Germinal center (tissue), 1 donor: ENCODE measurements around the gene ZBTB17.
"Not testable (repeated sequence)": the region's sequence is repeated elsewhere in the genome, so short reads cannot be mapped to it uniquely, and the experiment has no call there.

Experiments used
- DNase-seq: peaks from one replicate; pipeline ENCODE4 v3.0.0; 2012; ENCODE audit warnings: mixed read lengths, low spot score

Gene ZBTB17

GRCh38 chr1:15975805-15976680 lies at the start of gene ZBTB17:
Gene ZBTB17 (minus strand): TSS chr1:15976101. CDS start chr1:15948495, 27,606 bp downstream.
- DNase-seq = peak; percentile 95

GRCh38 chr1:16023050-16023653 lies 47.3 kb upstream of the ZBTB17 start:
- DNase-seq = no peak

- DNase-seq = no peak
These were observed 46.5 kb upstream of the ZBTB17 start for GRCh38 chr1:16022393-16022792.

GRCh38 chr1:16021681-16022080 lies 45.8 kb upstream of the ZBTB17 start, which contains the start of gene CLCNKA:
Gene CLCNKA (plus strand): TSS chr1:16022036. CDS start chr1:16022620, 584 bp downstream.
- DNase-seq = no peak

GRCh38 chr1:16020878-16021277 lies 45.0 kb upstream of the ZBTB17 start:
- not testable (repeated sequence) for DNase-seq

GRCh38 chr1:16020325-16020724 lies 44.4 kb upstream of the ZBTB17 start:
- DNase-seq = no peak

- no peak for DNase-seq
These were observed 43.9 kb upstream of the ZBTB17 start for GRCh38 chr1:16019644-16020277.

GRCh38 chr1:16018749-16019643 lies 43.1 kb upstream of the ZBTB17 start:
- no peak for DNase-seq

GRCh38 chr1:16018308-16018707 lies 42.4 kb upstream of the ZBTB17 start:
- no peak for DNase-seq

GRCh38 chr1:16017461-16018303 lies 41.8 kb upstream of the ZBTB17 start, which contains the start of gene HSPB7:
Gene HSPB7 (minus strand): TSS chr1:16018043. CDS start chr1:16017963, 80 bp downstream.
- DNase-seq = no peak

GRCh38 chr1:16017076-16017460 lies 41.2 kb upstream of the ZBTB17 start:
- DNase-seq = no peak

GRCh38 chr1:16015960-16016901 lies 40.3 kb upstream of the ZBTB17 start:
- no peak for DNase-seq

- DNase-seq = no peak
These were observed 39.6 kb upstream of the ZBTB17 start for GRCh38 chr1:16015491-16015890.

- peak; percentile 60 for DNase-seq
These were observed 38.9 kb upstream of the ZBTB17 start for GRCh38 chr1:16014509-16015482.

- DNase-seq = no peak
These were observed 38.0 kb upstream of the ZBTB17 start for GRCh38 chr1:16013908-16014258.

- peak; percentile 36 for DNase-seq
These were observed 37.5 kb upstream of the ZBTB17 start for GRCh38 chr1:16013220-16013907.

- no peak for DNase-seq
These were observed 36.8 kb upstream of the ZBTB17 start for GRCh38 chr1:16012590-16013219.
